PC-9 (cell line): ENCODE data around the gene ASB16. TPM values are rescaled to one million over a fixed set of nuclear protein-coding genes. Genes with fewer than 3 reads are reported as not detected.

Experiments
- BruUV-seq: library from RNA; stranded (reverse); fragments of 400-500 nt; replicated peaks from 2 replicates; lab custom pipeline; 2021; lab: Mats Ljungman, UMichigan
- CTCF ChIA-PET: fragments of 300-600 bp; sonication (Branson Sonifier 250); formaldehyde crosslinking; loops from one replicate; lab custom pipeline; 2022; ENCODE audit warnings: antibody characterized with exemption; lab: Charles Lee
- POLR2A ChIA-PET: fragments of 300-600 bp; sonication (Branson Sonifier 250); formaldehyde crosslinking; loops from one replicate; lab custom pipeline; 2022; ENCODE audit warnings: antibody characterized with exemption; ENCODE audit not compliant: unreplicated experiment; lab: Charles Lee
- DNase-seq, 2 experiments: peaks; one replicate each; pipeline versions ENCODE4 v3.0.0 to v3.0.0-alpha.2; 2015 to 2022; ENCODE audit warnings: mixed read lengths in 1 of 2
- H2AFZ ChIP-seq: fragments of 200-600 bp; sonication (generic); 2 replicates; pipeline ENCODE4 v1.8.1; 2017; ENCODE audit warnings: antibody characterized with exemption
- H3F3A ChIP-seq: fragments of 200-600 bp; sonication (generic); 2 replicates; pipeline ENCODE4 v1.8.1; 2017; ENCODE audit warnings: antibody characterized with exemption, mild to moderate bottlenecking, low read depth; ENCODE audit not compliant: insufficient read depth
- H3K27ac ChIP-seq: fragments of 200-600 bp; sonication (generic); 2 replicates; pipeline ENCODE4 v1.6.1; 2016; ENCODE audit warnings: mixed run types
- H3K27me3 ChIP-seq: fragments of 200-600 bp; sonication (generic); 2 replicates; pipeline ENCODE4 v1.6.1; 2016; ENCODE audit warnings: low read depth, mixed run types; ENCODE audit not compliant: insufficient read depth
- H3K36me3 ChIP-seq: fragments of 200-600 bp; sonication (generic); 2 replicates; pipeline ENCODE4 v1.6.1; 2016; ENCODE audit warnings: low read depth, mixed run types
- H3K4me1 ChIP-seq: fragments of 200-600 bp; sonication (generic); replicated peaks from 2 replicates; pipeline ENCODE4 v1.6.1; 2016; ENCODE audit warnings: mixed run types; ENCODE audit not compliant: insufficient read depth
- H3K4me2 ChIP-seq: fragments of 200-600 bp; sonication (generic); 2 replicates; pipeline ENCODE4 v1.6.1; 2017; ENCODE audit warnings: mixed run types
- H3K4me3 ChIP-seq: fragments of 200-600 bp; sonication (generic); 2 replicates; pipeline ENCODE4 v1.6.1; 2016; ENCODE audit warnings: mixed run types
- H3K79me2 ChIP-seq: fragments of 200-600 bp; sonication (generic); 2 replicates; pipeline ENCODE4 v1.6.1; 2017; ENCODE audit warnings: low read depth, mixed run types
- H3K9me2 ChIP-seq: fragments of 200-600 bp; sonication (generic); 2 replicates; pipeline ENCODE4 v1.8.1; 2017; ENCODE audit warnings: mild to moderate bottlenecking; ENCODE audit not compliant: insufficient read depth
- H3K9me3 ChIP-seq: fragments of 200-600 bp; sonication (generic); 2 replicates; pipeline ENCODE4 v1.8.1; 2016; ENCODE audit warnings: low read depth; ENCODE audit not compliant: insufficient read depth
- H4K20me1 ChIP-seq: fragments of 200-600 bp; sonication (generic); 2 replicates; pipeline ENCODE4 v1.8.1; 2017; ENCODE audit not compliant: insufficient read depth
- EZH2 ChIP-seq: fragments of 200-600 bp; sonication (generic); IDR thresholded peaks from 2 replicates; pipeline ENCODE4 v1.8.0; 2017; ENCODE audit warnings: antibody characterized with exemption, low read depth
- intact Hi-C: fragments of 100-400 bp; cut with micrococcal nuclease; formaldehyde crosslinking; loops from one replicate; pipeline ENCODE4 v1.10.0; 2022; ENCODE audit not compliant: unreplicated experiment
- total RNA-seq: library from RNA; stranded (reverse); gene quantifications from 2 replicates; pipeline ENCODE4 v1.2.3, GENCODE V29; 2021
- TF ChIP-seq, protein P1 (sequence below): fragments of 200-600 bp; sonication (generic); conservative IDR thresholded peaks from 2 replicates; pipeline ENCODE4 v1.6.1; 2017; ENCODE audit warnings: mixed run types, antibody characterized with exemption, mild to moderate bottlenecking, moderate library complexity

The ASB16 gene
- total RNA-seq, 1 experiment from 2014 or later: not detected

DNA sequence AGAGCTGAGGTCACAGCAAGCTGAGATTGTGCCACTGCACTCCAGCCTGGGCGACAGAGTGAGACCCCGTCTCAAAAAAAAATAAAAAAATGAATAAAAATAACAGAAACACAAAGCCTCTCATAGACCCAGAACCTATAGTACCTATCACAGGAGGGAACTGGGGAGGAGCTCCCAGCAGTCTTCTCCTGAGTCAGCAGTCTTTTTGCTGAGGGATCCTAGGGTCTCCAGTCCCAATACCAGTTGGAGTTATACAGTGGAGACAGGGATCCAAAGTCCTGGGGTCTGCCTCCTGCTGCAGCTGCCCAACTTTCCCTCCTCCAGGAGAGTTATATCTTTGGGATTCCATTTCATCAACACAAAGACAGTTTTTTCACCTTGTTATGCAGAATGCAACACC, 12.5 kb downstream of the ASB16 start:
- H3K36me3 ChIP-seq: 0 out of 2 replicates have a peak, but pooled peaks cover 4% of the 10 kb centered on the region
- H3F3A ChIP-seq: peaks cover 28% of the 10 kb centered on the region; the same call in 1 of the 2 replicates
- no TSS peak for BruUV-seq
- CTCF ChIA-PET: no interaction called here
- POLR2A ChIA-PET: interaction anchor here (0.7 kb wide), 1 partner anchor 10 kb away, joined by 10 read pairs; no protein-coding TSS in a partner anchor
- no peaks in the 10 kb centered on the region for H3K9me2 ChIP-seq
- no peaks in the 10 kb centered on the region; the same call in 1 of the 2 replicates for H4K20me1 ChIP-seq
- peaks cover 40% of the 10 kb centered on the region for H3K79me2 ChIP-seq
- TF ChIP-seq, protein P1, sequence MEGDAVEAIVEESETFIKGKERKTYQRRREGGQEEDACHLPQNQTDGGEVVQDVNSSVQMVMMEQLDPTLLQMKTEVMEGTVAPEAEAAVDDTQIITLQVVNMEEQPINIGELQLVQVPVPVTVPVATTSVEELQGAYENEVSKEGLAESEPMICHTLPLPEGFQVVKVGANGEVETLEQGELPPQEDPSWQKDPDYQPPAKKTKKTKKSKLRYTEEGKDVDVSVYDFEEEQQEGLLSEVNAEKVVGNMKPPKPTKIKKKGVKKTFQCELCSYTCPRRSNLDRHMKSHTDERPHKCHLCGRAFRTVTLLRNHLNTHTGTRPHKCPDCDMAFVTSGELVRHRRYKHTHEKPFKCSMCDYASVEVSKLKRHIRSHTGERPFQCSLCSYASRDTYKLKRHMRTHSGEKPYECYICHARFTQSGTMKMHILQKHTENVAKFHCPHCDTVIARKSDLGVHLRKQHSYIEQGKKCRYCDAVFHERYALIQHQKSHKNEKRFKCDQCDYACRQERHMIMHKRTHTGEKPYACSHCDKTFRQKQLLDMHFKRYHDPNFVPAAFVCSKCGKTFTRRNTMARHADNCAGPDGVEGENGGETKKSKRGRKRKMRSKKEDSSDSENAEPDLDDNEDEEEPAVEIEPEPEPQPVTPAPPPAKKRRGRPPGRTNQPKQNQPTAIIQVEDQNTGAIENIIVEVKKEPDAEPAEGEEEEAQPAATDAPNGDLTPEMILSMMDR: no peak
- TF ChIP-seq EZH2: no peak
- no peak overlapping the region for H3K27ac ChIP-seq
- H3K4me1 ChIP-seq: peaks cover 14% of the 10 kb centered on the region; the same call in 1 of the 2 replicates
- DNase-seq: no peak
- intact Hi-C loops: no loop called here
- H3K4me2 ChIP-seq: no peak overlapping the region
- H2AFZ ChIP-seq: no peak overlapping the region
- no peak overlapping the region for H3K4me3 ChIP-seq
- H3K27me3 ChIP-seq: no peaks in the 10 kb centered on the region
- no peaks in the 10 kb centered on the region for H3K9me3 ChIP-seq

DNA sequence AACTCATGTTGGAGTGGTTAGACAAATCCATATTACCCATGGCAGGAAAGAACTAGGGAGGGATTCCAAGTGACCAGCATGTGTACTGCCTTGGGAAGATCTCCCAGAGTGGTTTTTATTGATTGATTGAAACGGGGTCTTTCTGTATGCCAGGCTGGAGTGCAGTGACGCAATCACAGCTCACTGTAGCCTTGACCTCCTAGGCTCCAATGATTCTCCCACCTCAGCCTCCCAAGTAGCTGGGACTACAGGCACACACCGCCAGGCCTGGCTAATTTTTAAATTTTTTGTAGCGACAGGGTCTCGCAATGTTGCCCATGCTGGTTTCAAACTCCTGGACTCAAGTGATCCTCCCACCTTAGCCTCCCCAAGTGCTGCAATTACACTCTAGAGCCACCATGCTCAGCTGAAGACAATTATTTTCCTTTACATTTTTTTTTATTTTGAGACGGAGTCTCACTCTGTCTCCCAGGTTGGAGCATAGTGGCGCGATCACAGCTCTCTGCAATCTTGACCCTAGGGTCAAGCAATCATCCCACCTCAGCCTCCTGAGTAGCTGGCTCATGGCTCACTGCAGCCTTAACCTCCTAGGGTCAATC, 13.8 kb downstream of the ASB16 start:
- peak overlapping the region; percentile 73 for H3K4me2 ChIP-seq
- H3K79me2 ChIP-seq: peaks cover 41% of the 10 kb centered on the region

More for the DNA sequence above, 13.8 kb downstream of the ASB16 start:
- no peaks in the 10 kb centered on the region; the same call in 1 of the 2 replicates for H4K20me1 ChIP-seq
- 0 out of 2 replicates have a peak, but pooled peaks cover 4% of the 10 kb centered on the region for H3K36me3 ChIP-seq
- intact Hi-C loops: no loop called here
- no peak for TF ChIP-seq EZH2
- TF ChIP-seq, protein P1: no peak
- no peaks in the 10 kb centered on the region for H3K9me3 ChIP-seq
- no peak overlapping the region for H3K4me3 ChIP-seq
- H3K27ac ChIP-seq: no peak overlapping the region
- POLR2A ChIA-PET: no interaction called here
- H3K27me3 ChIP-seq: no peaks in the 10 kb centered on the region
- peaks cover 16% of the 10 kb centered on the region; the same call in 1 of the 2 replicates for H3K4me1 ChIP-seq
- no peak overlapping the region for H2AFZ ChIP-seq
- no peaks in the 10 kb centered on the region for H3K9me2 ChIP-seq
- no TSS peak for BruUV-seq
- DNase-seq: no peak
- peaks cover 28% of the 10 kb centered on the region; the same call in 1 of the 2 replicates for H3F3A ChIP-seq
- CTCF ChIA-PET: interaction anchor here (1.8 kb wide), 1 partner anchor 16 kb away, joined by 9 read pairs; no protein-coding TSS in a partner anchor
